Femur (tissue), 1 donor: Measurements from ENCODE around the gene HSH2D.
A peak's percentile ranks its signal among the peaks of the same experiment; 100 is the strongest.

Source experiments
- DNase-seq: peaks from one replicate; pipeline ENCODE4 v3.0.0-alpha.2; 2017

The HSH2D gene

GRCh38 chr19:16121141-16121540 lies 22.3 kb upstream of the HSH2D start:
- DNase-seq = no peak

DNA sequence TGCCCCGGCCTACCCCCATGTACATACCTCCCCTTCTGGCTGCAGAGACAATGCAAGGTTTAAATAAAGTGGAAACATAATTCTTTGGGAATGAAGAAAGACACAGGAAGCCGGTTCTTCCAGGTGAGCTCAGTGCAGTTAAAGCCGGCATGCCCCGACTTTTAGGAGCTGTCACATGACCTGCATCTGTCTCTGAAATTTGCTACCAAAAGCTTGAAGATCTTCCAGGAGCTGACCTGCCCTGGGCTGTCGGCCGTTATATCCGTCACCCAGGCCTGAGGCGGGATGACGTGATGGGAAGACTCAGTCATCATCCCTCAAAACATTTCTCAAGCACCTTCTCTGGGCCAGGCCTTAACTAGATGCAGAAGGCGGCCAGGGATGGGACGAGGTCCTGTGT lies 21.5 kb upstream of the HSH2D start:
- DNase-seq = no peak

- no peak for DNase-seq
Measured at GRCh38 chr19:16124953-16125352, 18.5 kb upstream of the HSH2D start.

DNA sequence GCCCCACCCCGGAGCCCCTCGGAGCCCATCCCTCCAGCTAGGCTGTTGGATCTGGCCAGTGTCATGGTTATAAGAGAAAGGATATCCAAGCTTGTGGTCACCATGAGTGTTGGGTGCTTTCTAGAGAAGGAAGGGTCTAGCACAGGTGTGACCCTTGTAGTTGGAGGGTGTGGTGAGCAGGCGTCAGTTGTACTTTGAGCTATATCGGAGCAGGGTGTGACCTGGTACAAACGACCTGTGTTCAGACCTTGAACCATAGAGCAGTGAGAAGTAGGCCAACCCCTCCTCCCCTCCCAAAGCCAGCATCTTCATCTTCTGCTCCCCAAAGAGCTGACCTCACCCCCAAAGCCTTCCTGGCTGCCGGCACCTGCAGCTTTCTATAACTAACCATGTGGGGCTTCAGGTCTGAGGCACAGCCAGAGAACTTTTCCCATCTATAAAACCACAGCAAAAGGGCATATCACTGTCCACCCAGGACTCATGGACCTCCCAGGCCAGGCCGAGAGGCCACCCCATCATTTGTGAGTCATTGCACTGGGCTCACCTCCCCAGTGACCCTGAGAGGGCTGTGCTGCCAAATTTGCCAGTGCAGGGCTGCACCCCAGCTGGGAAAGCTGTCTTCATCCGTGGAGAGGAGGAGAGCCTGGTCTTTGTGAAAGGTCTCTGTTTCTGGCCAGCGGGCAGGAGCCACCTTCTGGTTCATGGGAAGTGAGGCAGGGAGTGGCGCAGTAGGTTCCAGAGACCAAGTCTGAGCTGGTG lies 17.6 kb upstream of the HSH2D start:
- no peak for DNase-seq

GRCh38 chr19:16127080-16127479 lies 16.4 kb upstream of the HSH2D start:
- DNase-seq = no peak

- no peak for DNase-seq
Measured at GRCh38 chr19:16127776-16128371, 15.6 kb upstream of the HSH2D start.

GRCh38 chr19:16131648-16132047 lies 11.8 kb upstream of the HSH2D start:
- DNase-seq = no peak

DNA sequence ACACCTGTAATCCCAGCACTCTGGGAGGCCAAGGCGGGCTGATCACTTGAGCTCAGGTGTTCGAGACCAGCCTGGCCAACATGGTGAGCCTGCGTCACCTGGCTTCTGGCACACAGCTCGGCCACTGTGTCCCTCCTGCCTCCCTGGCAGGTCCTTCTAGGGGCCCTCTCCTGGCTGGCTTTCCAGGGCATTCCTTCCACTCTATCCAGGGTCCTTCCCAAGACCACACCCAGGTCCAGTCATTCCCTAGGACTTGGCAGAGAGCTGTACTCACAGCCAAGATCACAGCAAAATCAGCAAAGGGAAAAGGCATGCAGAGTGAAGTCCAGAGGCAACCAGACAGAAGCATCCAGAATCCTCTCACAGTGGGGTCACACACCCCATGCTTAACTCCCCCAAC lies 9.7 kb upstream of the HSH2D start:
- DNase-seq = no peak

GRCh38 chr19:16134510-16134909 lies 9.0 kb upstream of the HSH2D start:
- no peak for DNase-seq

- no peak for DNase-seq
Measured at GRCh38 chr19:16135430-16136127, 7.9 kb upstream of the HSH2D start.

GRCh38 chr19:16136185-16136999 lies 7.1 kb upstream of the HSH2D start:
- DNase-seq = no peak

DNA sequence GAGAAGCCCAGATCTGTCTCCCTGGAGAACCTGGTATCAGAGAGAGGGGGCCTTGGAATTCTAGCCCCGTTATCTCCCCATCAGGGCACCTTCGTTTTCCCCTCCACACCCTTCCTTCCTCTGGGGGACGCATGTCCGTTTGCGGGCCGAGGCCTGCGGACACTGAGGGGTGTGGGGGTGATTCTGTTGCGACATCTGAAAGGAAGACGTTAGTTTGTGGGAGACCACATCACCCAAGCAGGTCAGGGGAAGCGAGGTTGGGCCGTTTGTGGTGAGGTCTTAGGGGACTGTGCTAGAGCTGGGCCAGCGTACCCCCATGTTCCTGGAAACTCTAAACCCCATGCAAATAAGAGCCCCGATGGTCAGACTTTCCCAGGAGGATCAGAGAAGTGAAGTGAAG lies 3.7 kb upstream of the HSH2D start:
- DNase-seq = peak; percentile 35

DNA sequence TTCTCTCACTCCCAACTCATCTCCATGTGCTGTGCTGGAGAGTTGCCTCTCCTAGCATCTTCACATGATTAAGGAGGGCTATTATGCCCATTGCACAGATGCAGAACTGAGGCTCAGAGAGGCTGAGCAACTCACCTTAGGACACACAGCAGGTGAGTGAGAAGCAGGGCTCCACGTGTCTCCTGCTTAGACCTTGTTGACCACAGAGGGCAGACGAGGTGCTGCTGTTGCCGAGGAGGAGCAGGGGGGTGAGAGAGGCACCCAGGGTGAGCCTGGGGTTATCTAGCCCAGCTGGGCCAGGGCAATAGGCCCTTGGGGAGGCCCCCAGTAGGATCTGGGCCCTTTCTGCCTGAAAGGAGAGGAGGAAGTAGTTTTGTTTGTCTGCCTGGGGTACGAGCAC lies 2.4 kb upstream of the HSH2D start:
- DNase-seq = no peak

- DNase-seq = no peak
Measured at GRCh38 chr19:16142032-16142580, 1.4 kb upstream of the HSH2D start.

- DNase-seq = no peak
Measured at GRCh38 chr19:16144216-16144581, 714 bp downstream of the HSH2D start.

DNA sequence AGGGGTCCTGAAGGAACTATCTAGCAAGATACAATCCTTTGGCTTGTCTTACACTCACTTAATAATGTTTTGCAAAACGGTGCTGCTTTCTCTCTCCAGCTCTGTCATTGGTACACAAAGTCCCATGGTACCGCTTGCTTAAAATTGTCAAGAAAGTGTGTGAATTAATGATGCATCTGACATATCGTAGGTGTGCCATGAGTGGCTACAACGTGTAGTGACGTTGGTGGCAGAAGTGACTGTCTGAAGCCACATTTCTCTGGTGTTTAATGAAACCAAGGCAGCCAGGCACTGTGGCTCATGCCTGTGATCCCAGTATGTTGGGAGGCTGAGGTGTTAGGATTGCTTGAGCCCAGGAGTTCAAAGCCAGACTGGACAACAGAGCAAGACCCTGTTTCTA lies 2.6 kb downstream of the HSH2D start:
- no peak for DNase-seq

DNA sequence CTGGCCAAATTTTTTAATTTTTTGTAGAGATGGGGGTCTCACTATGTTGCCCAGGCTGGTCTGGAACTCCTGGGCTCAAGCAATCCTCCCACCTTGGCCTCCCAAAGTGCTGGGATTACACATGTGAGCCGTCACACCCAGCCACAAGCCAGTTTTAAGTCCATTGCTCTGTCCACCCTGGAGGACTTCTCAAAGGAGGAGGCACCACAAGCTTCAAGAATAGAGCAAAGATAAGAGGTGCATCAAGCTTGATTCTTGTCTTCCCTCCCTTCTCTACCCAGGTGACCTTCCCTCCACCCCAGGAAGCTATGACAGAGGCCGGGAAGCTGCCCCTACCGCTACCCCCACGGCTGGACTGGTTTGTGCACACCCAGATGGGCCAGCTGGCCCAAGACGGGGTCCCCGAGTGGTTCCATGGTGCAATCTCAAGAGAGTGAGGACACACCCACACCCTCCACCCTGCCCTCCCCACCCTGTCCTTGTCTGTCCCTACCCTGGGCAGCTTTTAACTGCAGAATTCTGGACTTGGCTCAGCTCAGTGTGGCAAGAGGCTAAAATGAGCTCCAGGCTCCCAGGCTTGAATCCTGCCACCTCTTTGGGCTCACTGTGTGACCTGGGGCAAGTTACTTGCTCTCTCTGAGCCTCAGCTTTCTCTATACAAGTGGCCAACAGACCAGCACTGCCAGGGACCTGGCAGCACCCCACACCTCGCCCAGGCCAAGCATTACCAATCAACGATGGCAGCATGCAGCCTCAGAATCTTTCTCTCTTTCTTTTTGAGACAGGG lies 5.2 kb downstream of the HSH2D start:
- DNase-seq = no peak

DNA sequence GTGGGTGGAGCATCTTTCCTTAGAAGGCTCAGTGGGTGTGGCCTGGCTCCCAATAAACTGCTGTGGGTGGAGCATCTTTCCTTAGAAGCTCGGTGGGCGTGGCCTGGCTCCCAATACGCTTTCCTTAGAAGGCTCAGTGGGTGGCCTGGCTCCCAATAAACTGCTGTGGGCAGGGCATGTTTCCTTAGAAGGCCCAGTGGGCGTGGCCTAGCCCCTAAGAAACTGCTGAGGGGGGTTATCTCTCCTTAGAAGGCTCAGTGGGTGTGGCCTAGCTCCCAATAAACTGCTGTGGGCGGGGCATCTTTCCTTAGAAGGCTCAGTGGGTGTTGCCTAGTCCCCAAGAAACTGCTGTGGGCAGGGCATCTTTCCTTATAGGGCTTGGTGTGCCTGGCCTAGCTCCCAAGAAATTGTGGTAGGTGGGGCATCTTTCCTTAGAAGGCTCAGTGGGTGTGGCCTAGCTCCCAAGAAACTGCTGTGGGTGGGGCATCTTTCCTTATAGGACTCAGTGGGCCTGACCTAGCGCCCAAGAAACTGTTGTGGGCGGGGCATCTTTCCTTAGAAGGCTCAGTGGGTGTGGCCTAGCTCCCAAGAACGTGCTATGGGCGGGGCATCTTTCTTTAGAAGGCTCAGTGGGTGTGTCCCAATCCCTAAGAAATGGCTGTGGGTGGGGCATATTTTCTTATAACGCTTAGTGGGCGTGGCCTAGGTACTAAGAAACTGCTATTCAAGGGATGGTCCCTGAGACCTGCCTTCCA lies 10.3 kb downstream of the HSH2D start:
- no peak for DNase-seq

DNA sequence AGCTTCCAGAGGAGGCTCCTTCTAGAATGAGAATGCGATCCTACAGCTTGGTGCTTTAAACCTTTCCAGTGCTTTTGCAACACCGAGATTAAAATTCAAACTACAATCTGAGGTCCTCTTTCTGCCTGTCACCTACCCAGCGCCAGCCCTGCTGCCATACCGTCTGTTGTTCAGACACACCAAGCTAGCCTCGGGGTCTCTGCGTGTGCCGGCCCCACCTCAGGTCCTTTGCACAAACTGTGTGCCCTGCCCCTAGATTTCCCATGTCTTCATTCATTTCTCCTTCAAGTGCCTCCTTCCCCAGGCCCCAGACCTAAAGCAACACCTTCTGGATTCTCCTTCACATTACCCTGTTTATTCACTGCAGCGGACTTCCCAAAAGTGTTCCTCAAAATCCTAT lies 11.1 kb downstream of the HSH2D start:
- no peak for DNase-seq

DNA sequence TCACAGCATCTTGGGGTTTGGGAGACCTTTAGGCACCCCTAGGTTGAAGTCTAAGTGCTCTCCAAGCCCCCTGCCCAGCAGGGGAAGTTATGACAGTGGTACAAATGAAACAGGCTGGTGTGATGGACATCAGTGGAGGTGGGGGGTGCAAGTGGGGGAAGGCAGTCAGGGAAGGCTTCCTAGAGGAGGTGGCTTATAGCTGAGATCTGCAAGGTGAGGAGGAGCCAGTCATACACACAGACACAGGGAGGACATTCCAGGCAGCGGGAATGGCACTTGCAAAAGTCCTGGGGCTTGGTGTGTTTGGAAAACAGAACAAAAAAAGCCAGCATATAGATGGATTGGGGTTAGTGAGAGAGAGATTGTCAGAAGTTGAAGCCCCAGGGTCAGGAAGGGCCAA lies 11.6 kb downstream of the HSH2D start:
- no peak for DNase-seq

DNA sequence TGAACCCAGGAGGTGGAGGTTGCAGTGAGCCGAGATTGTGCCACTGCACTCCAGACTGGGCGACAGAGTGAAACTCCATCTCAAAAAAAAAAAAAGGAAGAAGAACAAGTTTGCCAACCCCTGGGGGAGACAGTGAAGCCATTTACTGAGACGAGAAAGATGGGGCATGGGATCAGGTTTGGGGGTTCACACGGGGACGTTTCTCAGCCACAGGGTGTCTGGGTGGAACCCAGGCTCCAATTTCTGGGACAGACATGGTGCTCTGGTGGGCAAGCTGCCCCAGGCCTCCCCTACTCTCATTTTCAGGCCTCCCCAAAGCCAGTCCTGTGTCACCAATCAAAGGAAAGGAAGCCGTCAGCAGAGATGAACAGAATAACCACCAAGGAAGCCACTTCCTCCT lies 13.4 kb downstream of the HSH2D start:
- DNase-seq = no peak

- DNase-seq = no peak
Measured at GRCh38 chr19:16157601-16158000, 14.1 kb downstream of the HSH2D start.
